HG03139 (cell line): ENCODE data around the gene SMARCA2.

ENCODE experiments used
- ATAC-seq: cut with Tn5 transposase; IDR thresholded peaks from one replicate; pipeline ENCODE4 v1.9.1; 2021; ENCODE audit not compliant: unreplicated experiment

Gene SMARCA2

GRCh38 chr9:2014696-2015580, at the start of gene SMARCA2:
Gene SMARCA2 (plus strand): TSS chr9:2015347. CDS start chr9:2029023, 13,676 bp downstream.
- ATAC-seq = peak; percentile 79

GRCh38 chr9:1966725-1967366, 48.3 kb upstream of the SMARCA2 start:
- ATAC-seq = no peak

GRCh38 chr9:1969160-1969559, 46.0 kb upstream of the SMARCA2 start:
- ATAC-seq = no peak

GRCh38 chr9:1969898-1970297, 45.2 kb upstream of the SMARCA2 start:
- ATAC-seq = no peak

GRCh38 chr9:1972672-1973071, 42.5 kb upstream of the SMARCA2 start:
- no peak for ATAC-seq

GRCh38 chr9:1977026-1977425, 38.1 kb upstream of the SMARCA2 start:
- ATAC-seq = no peak

- no peak for ATAC-seq
These were observed 36.2 kb upstream of the SMARCA2 start for GRCh38 chr9:1978941-1979340.

- ATAC-seq = no peak
These were observed 35.3 kb upstream of the SMARCA2 start for GRCh38 chr9:1979741-1980367.

- no peak for ATAC-seq
These were observed 34.8 kb upstream of the SMARCA2 start for GRCh38 chr9:1980387-1980786.

- ATAC-seq = no peak
These were observed 33.1 kb upstream of the SMARCA2 start for GRCh38 chr9:1982074-1982473.

GRCh38 chr9:1986341-1986740, 28.8 kb upstream of the SMARCA2 start:
- no peak for ATAC-seq

- ATAC-seq = no peak
These were observed 25.6 kb upstream of the SMARCA2 start for GRCh38 chr9:1989500-1989899.

GRCh38 chr9:1994180-1994579, 21.0 kb upstream of the SMARCA2 start:
- ATAC-seq = no peak

- no peak for ATAC-seq
These were observed 20.1 kb upstream of the SMARCA2 start for GRCh38 chr9:1995084-1995483.

GRCh38 chr9:1996156-1996555, 19.0 kb upstream of the SMARCA2 start:
- no peak for ATAC-seq

GRCh38 chr9:1997646-1998045, 17.5 kb upstream of the SMARCA2 start:
- ATAC-seq = no peak

- ATAC-seq = no peak
These were observed 17.0 kb upstream of the SMARCA2 start for GRCh38 chr9:1998111-1998510.

GRCh38 chr9:2000314-2000713, 14.8 kb upstream of the SMARCA2 start:
- no peak for ATAC-seq

GRCh38 chr9:2008372-2008771, 6.8 kb upstream of the SMARCA2 start:
- no peak for ATAC-seq

- ATAC-seq = no peak
These were observed 2.8 kb upstream of the SMARCA2 start for GRCh38 chr9:2012347-2012746.

- no peak for ATAC-seq
These were observed 1.2 kb upstream of the SMARCA2 start for GRCh38 chr9:2013743-2014475.
